ENCODE measurements around the gene APBA1.

The APBA1 gene

GRCh38 chr9:69671879-69672595 is at the start of gene APBA1:
Gene APBA1, minus strand, starts transcription at chr9:69672371.
- DNase-seq, result peak in 1 of 2 experiments; percentile 36

GRCh38 chr9:69719983-69720382 is 47.8 kb upstream of the APBA1 start:
- no peak for DNase-seq

GRCh38 chr9:69719367-69719766 is 47.2 kb upstream of the APBA1 start:
- DNase-seq, result no peak

- no peak for DNase-seq
Observed at GRCh38 chr9:69718218-69718617, 46.0 kb upstream of the APBA1 start.

GRCh38 chr9:69715825-69716224 is 43.7 kb upstream of the APBA1 start:
- no peak for DNase-seq

GRCh38 chr9:69715096-69715495 is 42.9 kb upstream of the APBA1 start:
- no peak for DNase-seq

GRCh38 chr9:69697475-69697874 is 25.3 kb upstream of the APBA1 start:
- no peak for DNase-seq

- DNase-seq, result no peak
Observed at GRCh38 chr9:69696802-69697201, 24.6 kb upstream of the APBA1 start.

- no peak for DNase-seq
Observed at GRCh38 chr9:69689991-69690538, 17.9 kb upstream of the APBA1 start.

GRCh38 chr9:69683927-69684326 is 11.8 kb upstream of the APBA1 start:
- DNase-seq, result no peak

- DNase-seq, result no peak
Observed at GRCh38 chr9:69678843-69679538, 6.8 kb upstream of the APBA1 start.

- no peak for DNase-seq
Observed at GRCh38 chr9:69677931-69678330, 5.8 kb upstream of the APBA1 start.

GRCh38 chr9:69675563-69675962 is 3.4 kb upstream of the APBA1 start:
- DNase-seq, result no peak

GRCh38 chr9:69674716-69675438 is 2.7 kb upstream of the APBA1 start:
- DNase-seq, result no peak

- no peak for DNase-seq
Observed at GRCh38 chr9:69674112-69674685, 2.0 kb upstream of the APBA1 start.

- no peak for DNase-seq
Observed at GRCh38 chr9:69673311-69673640, 1.1 kb upstream of the APBA1 start.

- DNase-seq, result peak; percentile 74 to 80
Observed at GRCh38 chr9:69672596-69673310, 582 bp upstream of the APBA1 start.

GRCh38 chr9:69671311-69671878 is 776 bp downstream of the APBA1 start:
- DNase-seq, result no peak

- no peak for DNase-seq
Observed at GRCh38 chr9:69667306-69667705, 4.9 kb downstream of the APBA1 start.

- no peak for DNase-seq
Observed at GRCh38 chr9:69660304-69660703, 11.9 kb downstream of the APBA1 start.

GRCh38 chr9:69658987-69659675 is 13.0 kb downstream of the APBA1 start:
- no peak for DNase-seq

- no peak for DNase-seq
Observed at GRCh38 chr9:69657269-69657668, 14.9 kb downstream of the APBA1 start.

All from SW 1271 (cell line).